CD4-positive, alpha-beta T cell treated with Interleukin-15 for 4 hours (primary cell): ENCODE measurements around the gene GNB1.
A peak's percentile ranks its signal among the peaks of the same experiment; 100 is the strongest.

Source experiments
- DNase-seq: peaks from one replicate; pipeline ENCODE4 v3.0.0-alpha.2; 2020; ENCODE audit warnings: low spot score

GNB1 gene

GRCh38 chr1:1781526-1781903 lies 109.4 kb downstream of the GNB1 start:
- no peak for DNase-seq

- no peak for DNase-seq
These were observed 110.0 kb downstream of the GNB1 start for GRCh38 chr1:1780598-1781525.

GRCh38 chr1:1779691-1780597 lies 110.9 kb downstream of the GNB1 start:
- peak; percentile 61 for DNase-seq

GRCh38 chr1:1779320-1779675 lies 111.6 kb downstream of the GNB1 start:
- no peak for DNase-seq

GRCh38 chr1:1778663-1779319 lies 112.1 kb downstream of the GNB1 start:
- peak; percentile 75 for DNase-seq

GRCh38 chr1:1777950-1778662 lies 112.8 kb downstream of the GNB1 start, which contains the start of gene NADK:
Gene NADK, minus strand, starts transcription at chr1:1778470. Its CDS starts 13,064 bp downstream, at chr1:1765406.
- peak; percentile 74 for DNase-seq

GRCh38 chr1:1777583-1777899 lies 113.3 kb downstream of the GNB1 start:
- no peak for DNase-seq

- no peak for DNase-seq
These were observed 114.0 kb downstream of the GNB1 start for GRCh38 chr1:1776672-1777582.

GRCh38 chr1:1775327-1776226 lies 115.3 kb downstream of the GNB1 start:
- no peak for DNase-seq

GRCh38 chr1:1773874-1774273 lies 117.0 kb downstream of the GNB1 start:
- DNase-seq: no peak

- no peak for DNase-seq
These were observed 119.8 kb downstream of the GNB1 start for GRCh38 chr1:1771096-1771495.

- no peak for DNase-seq
These were observed 120.8 kb downstream of the GNB1 start for GRCh38 chr1:1770102-1770501.

GRCh38 chr1:1768249-1768992 lies 122.5 kb downstream of the GNB1 start:
- no peak for DNase-seq

GRCh38 chr1:1764876-1765470 lies 125.9 kb downstream of the GNB1 start:
- no peak for DNase-seq

- no peak for DNase-seq
These were observed 126.9 kb downstream of the GNB1 start for GRCh38 chr1:1763657-1764621.

- no peak for DNase-seq
These were observed 129.1 kb downstream of the GNB1 start for GRCh38 chr1:1761504-1762376.
